Activated CD4-positive, alpha-beta memory T cell treated with anti-CD3 and anti-CD28 coated beads for 36 hours (primary cell): Measurements from ENCODE around the gene HNRNPUL1. TPM values are rescaled to one million over a fixed set of nuclear protein-coding genes. Genes with fewer than 3 reads are reported as not detected.
A peak's percentile ranks its signal among the peaks of the same experiment; 100 is the strongest.
"Not testable (repeated sequence)": the region's sequence is repeated elsewhere in the genome, so short reads cannot be mapped to it uniquely, and the experiment has no call there.

Experiments
- CTCF ChIA-PET: fragments of 350-600 bp; sonication (Branson Sonifier 250); formaldehyde crosslinking; loops from one replicate; lab custom pipeline; 2021; ENCODE audit warnings: antibody characterized with exemption, inconsistent platforms; lab: Charles Lee
- POLR2A ChIA-PET: fragments of 350-600 bp; sonication (Branson Sonifier 250); formaldehyde crosslinking; loops from one replicate; lab custom pipeline; 2021; ENCODE audit warnings: antibody characterized with exemption; lab: Charles Lee
- DNase-seq: peaks from one replicate; pipeline ENCODE4 v3.0.0-alpha.2; 2020
- H3K27ac Mint-ChIP-seq: one replicate; pipeline ENCODE4 v1.8.0; 2021; ENCODE audit warnings: mixed read lengths
- H3K27me3 Mint-ChIP-seq: one replicate; pipeline ENCODE4 v1.8.0; 2021; ENCODE audit warnings: mixed read lengths
- H3K36me3 Mint-ChIP-seq: one replicate; pipeline ENCODE4 v1.8.0; 2021; ENCODE audit warnings: mixed read lengths
- H3K4me1 Mint-ChIP-seq: one replicate; pipeline ENCODE4 v1.8.0; 2021; ENCODE audit warnings: low read depth, mixed read lengths
- H3K4me3 Mint-ChIP-seq: one replicate; pipeline ENCODE4 v1.8.0; 2021; ENCODE audit warnings: mild to moderate bottlenecking, mixed read lengths
- H3K9me3 Mint-ChIP-seq: one replicate; pipeline ENCODE4 v1.8.0; 2021; ENCODE audit warnings: mixed read lengths
- intact Hi-C: fragments of 100-400 bp; cut with micrococcal nuclease; formaldehyde crosslinking; loops from one replicate; pipeline ENCODE4 v1.15.1; 2023
- total RNA-seq, 2 experiments: library from RNA; stranded (reverse); gene quantifications; one replicate each; pipeline ENCODE4 v1.2.3, GENCODE V29; 2021

HNRNPUL1 gene
- total RNA-seq, 2 experiments from 2014 or later: 290 to 295 TPM

- H3K27me3 Mint-ChIP-seq, POLR2A ChIA-PET, intact Hi-C loops, DNase-seq, H3K27ac Mint-ChIP-seq, H3K4me3 Mint-ChIP-seq, H3K9me3 Mint-ChIP-seq: not testable (repeated sequence)
- H3K4me1 Mint-ChIP-seq: peaks cover 12% of the 10 kb centered on the region
- CTCF ChIA-PET: interaction anchor here (1.2 kb wide), 1 partner anchor 13 kb away, joined by 4 read pairs; no protein-coding TSS in a partner anchor
- H3K36me3 Mint-ChIP-seq: peaks cover 58% of the 10 kb centered on the region
Observed at GRCh38 chr19:41289814-41290213, 25.6 kb downstream of the HNRNPUL1 start.

GRCh38 chr19:41294393-41294792, 30.2 kb downstream of the HNRNPUL1 start:
- ChIA-PET POLR2A (no interaction called here), CTCF (no interaction called here)
- DNase-seq: no peak
- intact Hi-C loops: no loop called here
- peaks cover 54% of the 10 kb centered on the region for H3K4me1 Mint-ChIP-seq
- no peak overlapping the region for H3K4me3 Mint-ChIP-seq
- peaks cover 74% of the 10 kb centered on the region for H3K36me3 Mint-ChIP-seq
- H3K27ac Mint-ChIP-seq: no peak overlapping the region
- H3K27me3 Mint-ChIP-seq: no peaks in the 10 kb centered on the region
- no peaks in the 10 kb centered on the region for H3K9me3 Mint-ChIP-seq

- peaks cover 83% of the 10 kb centered on the region for H3K36me3 Mint-ChIP-seq
- no peaks in the 10 kb centered on the region for H3K9me3 Mint-ChIP-seq
- no peak for DNase-seq
- CTCF ChIA-PET: interaction anchor here (1.2 kb wide), 1 partner anchor 12 kb away, joined by 3 read pairs; no protein-coding TSS in a partner anchor
- H3K27ac Mint-ChIP-seq: peak overlapping the region; percentile 85
- no peaks in the 10 kb centered on the region for H3K27me3 Mint-ChIP-seq
- H3K4me1 Mint-ChIP-seq: peaks cover 66% of the 10 kb centered on the region
- no peak overlapping the region for H3K4me3 Mint-ChIP-seq
- intact Hi-C loops: no loop called here
- POLR2A ChIA-PET: no interaction called here
Observed at GRCh38 chr19:41295499-41295898, 31.3 kb downstream of the HNRNPUL1 start.

GRCh38 chr19:41296433-41296871, 32.3 kb downstream of the HNRNPUL1 start:
- H3K36me3 Mint-ChIP-seq: peaks cover 85% of the 10 kb centered on the region
- no peaks in the 10 kb centered on the region for H3K27me3 Mint-ChIP-seq
- H3K27ac Mint-ChIP-seq: peak overlapping the region; percentile 85
- intact Hi-C loops: no loop called here
- H3K4me1 Mint-ChIP-seq: peaks cover 75% of the 10 kb centered on the region
- no peak for DNase-seq
- H3K9me3 Mint-ChIP-seq: no peaks in the 10 kb centered on the region
- H3K4me3 Mint-ChIP-seq: no peak overlapping the region
- CTCF ChIA-PET: interaction anchor here (1.3 to 4.7 kb wide), 3 partner anchors 13 to 33 kb away, joined by 3 to 23 read pairs (median 5); partner anchors contain the start of gene HNRNPUL1
- POLR2A ChIA-PET: no interaction called here

GRCh38 chr19:41297628-41298347, 33.6 kb downstream of the HNRNPUL1 start:
- POLR2A ChIA-PET: interaction anchor here (0.6 to 2.0 kb wide), 8 partner anchors 10 to 126 kb away, joined by 3 to 11 read pairs (median 4); partner anchors contain the start of genes CCDC97 and HNRNPUL1
- peaks cover 88% of the 10 kb centered on the region for H3K36me3 Mint-ChIP-seq

GRCh38 chr19:41298348-41298964, 34.3 kb downstream of the HNRNPUL1 start:
- Mint-ChIP-seq H3K27me3 (no peaks in the 10 kb centered on the region), H3K27ac (peak overlapping the region; percentile 85), H3K4me3 (no peak overlapping the region), H3K9me3 (no peaks in the 10 kb centered on the region), H3K4me1 (peaks cover 94% of the 10 kb centered on the region), H3K36me3 (peaks cover 88% of the 10 kb centered on the region)
- CTCF ChIA-PET: interaction anchor here (1.0 to 4.7 kb wide), 3 partner anchors 10 to 96 kb away, joined by 3 to 23 read pairs (median 12); partner anchors contain the start of gene HNRNPUL1
- POLR2A ChIA-PET: interaction anchor here (0.6 to 2.0 kb wide), 8 partner anchors 10 to 125 kb away, joined by 3 to 11 read pairs (median 4); partner anchors contain the start of genes CCDC97 and HNRNPUL1
- DNase-seq: peak; percentile 48
- intact Hi-C loops: no loop called here

More at GRCh38 chr19:41297628-41298347, 33.6 kb downstream of the HNRNPUL1 start:
- Mint-ChIP-seq H3K4me1 (peaks cover 88% of the 10 kb centered on the region), H3K4me3 (no peak overlapping the region), H3K27ac (peak overlapping the region; percentile 85), H3K27me3 (no peaks in the 10 kb centered on the region), H3K9me3 (no peaks in the 10 kb centered on the region)
- CTCF ChIA-PET: interaction anchor here (0.7 to 4.7 kb wide), 4 partner anchors 10 to 154 kb away, joined by 3 to 23 read pairs (median 8); partner anchors contain the start of gene HNRNPUL1
- intact Hi-C loops: no loop called here
- DNase-seq: peak; percentile 49

GRCh38 chr19:41299046-41299754, 35.0 kb downstream of the HNRNPUL1 start:
- DNase-seq: no peak
- H3K27me3 Mint-ChIP-seq: no peaks in the 10 kb centered on the region
- H3K9me3 Mint-ChIP-seq: no peaks in the 10 kb centered on the region
- ChIA-PET CTCF (interaction anchor here (1.0 to 4.7 kb wide), 4 partner anchors 9 to 96 kb away, joined by 3 to 23 read pairs (median 8); partner anchors contain the start of gene HNRNPUL1), POLR2A (interaction anchor here (1.4 to 2.0 kb wide), 3 partner anchors 9 to 35 kb away, joined by 5 to 11 read pairs (median 10); partner anchors contain the start of gene HNRNPUL1)
- H3K4me3 Mint-ChIP-seq: no peak overlapping the region
- peaks cover 99% of the 10 kb centered on the region for H3K4me1 Mint-ChIP-seq
- intact Hi-C loops: no loop called here
- H3K27ac Mint-ChIP-seq: peak overlapping the region; percentile 85
- H3K36me3 Mint-ChIP-seq: peaks cover 88% of the 10 kb centered on the region

GRCh38 chr19:41299755-41300089, 35.5 kb downstream of the HNRNPUL1 start:
- no peaks in the 10 kb centered on the region for H3K27me3 Mint-ChIP-seq
- H3K27ac Mint-ChIP-seq: peak overlapping the region; percentile 85
- DNase-seq: peak; percentile 58
- ChIA-PET CTCF (interaction anchor here (1.0 to 4.7 kb wide), 3 partner anchors 8 to 53 kb away, joined by 3 to 23 read pairs (median 12); partner anchors contain the start of gene HNRNPUL1), POLR2A (no interaction called here)
- intact Hi-C loops: no loop called here
- no peaks in the 10 kb centered on the region for H3K9me3 Mint-ChIP-seq
- H3K4me3 Mint-ChIP-seq: no peak overlapping the region
- H3K36me3 Mint-ChIP-seq: peaks cover 88% of the 10 kb centered on the region
- peaks cover 99% of the 10 kb centered on the region for H3K4me1 Mint-ChIP-seq

- intact Hi-C loops: no loop called here
- no peak overlapping the region for H3K4me3 Mint-ChIP-seq
- H3K36me3 Mint-ChIP-seq: peaks cover 88% of the 10 kb centered on the region
- ChIA-PET POLR2A (interaction anchor here (10.3 kb wide), 1 partner anchor 36 kb away, joined by 97 read pairs; the partner anchor contains the start of gene HNRNPUL1), CTCF (interaction anchor here (1.0 to 4.7 kb wide), 5 partner anchors 34 to 139 kb away, joined by 3 to 23 read pairs (median 4); partner anchors contain the start of genes DMAC2 and HNRNPUL1)
- no peaks in the 10 kb centered on the region for H3K27me3 Mint-ChIP-seq
- DNase-seq: no peak
- no peaks in the 10 kb centered on the region for H3K9me3 Mint-ChIP-seq
- H3K27ac Mint-ChIP-seq: peak overlapping the region; percentile 47
- H3K4me1 Mint-ChIP-seq: peaks cover 99% of the 10 kb centered on the region
Observed at GRCh38 chr19:41300555-41300954, 36.4 kb downstream of the HNRNPUL1 start.

- intact Hi-C loops: loop anchor here (1.0 kb wide), 2 partner anchors 8 to 39 kb away; partner anchors contain the start of gene CCDC97
- POLR2A ChIA-PET: interaction anchor here (0.9 to 10.3 kb wide), 5 partner anchors 10 to 48 kb away, joined by 3 to 97 read pairs (median 4); partner anchors contain the start of gene HNRNPUL1
- no peaks in the 10 kb centered on the region for H3K27me3 Mint-ChIP-seq
Observed at GRCh38 chr19:41302624-41303351, 38.6 kb downstream of the HNRNPUL1 start.

More at GRCh38 chr19:41302624-41303351, 38.6 kb downstream of the HNRNPUL1 start:
- CTCF ChIA-PET: interaction anchor here (0.7 to 8.4 kb wide), 7 partner anchors 13 to 810 kb away, joined by 3 to 86 read pairs (median 4); partner anchors contain the start of gene HNRNPUL1
- H3K27ac Mint-ChIP-seq: peak overlapping the region; percentile 96
- H3K36me3 Mint-ChIP-seq: peaks cover 81% of the 10 kb centered on the region
- peak; percentile 91 for DNase-seq
- peaks cover 99% of the 10 kb centered on the region for H3K4me1 Mint-ChIP-seq
- no peaks in the 10 kb centered on the region for H3K9me3 Mint-ChIP-seq
- peak overlapping the region; percentile 69 for H3K4me3 Mint-ChIP-seq
